Skeletal muscle satellite cell (primary cell): ENCODE measurements around the gene LMBR1.
"Not testable (repeated sequence)": the region's sequence is repeated elsewhere in the genome, so short reads cannot be mapped to it uniquely, and the experiment has no call there.

Experiments used
- H3K27me3 ChIP-seq: 2 replicates; pipeline ENCODE4 v1.7.0; 2013; ENCODE audit warnings: low read length; ENCODE audit not compliant: control insufficient read depth, insufficient read depth
- H3K36me3 ChIP-seq: 2 replicates; pipeline ENCODE4 v1.7.0; 2013; ENCODE audit warnings: mild to moderate bottlenecking, control low read depth, low read length; ENCODE audit not compliant: insufficient read depth
- H3K4me1 ChIP-seq: 2 replicates; pipeline ENCODE4 v1.7.0; 2013; ENCODE audit warnings: low read length; ENCODE audit not compliant: control insufficient read depth, insufficient read depth
- H3K4me2 ChIP-seq: 2 replicates; pipeline ENCODE4 v1.7.0; 2013; ENCODE audit warnings: mild to moderate bottlenecking, low read length
- H3K4me3 ChIP-seq: 2 replicates; pipeline ENCODE4 v1.7.0; 2013; ENCODE audit warnings: low read length
- H3K9ac ChIP-seq: 2 replicates; pipeline ENCODE4 v1.7.0; 2013; ENCODE audit warnings: mild to moderate bottlenecking, low read depth, low read length, moderate library complexity
- H3K9me3 ChIP-seq: replicated peaks from 2 replicates; pipeline ENCODE4 v1.7.0; 2013; ENCODE audit warnings: mild to moderate bottlenecking, control low read depth, low read length

The LMBR1 gene

DNA sequence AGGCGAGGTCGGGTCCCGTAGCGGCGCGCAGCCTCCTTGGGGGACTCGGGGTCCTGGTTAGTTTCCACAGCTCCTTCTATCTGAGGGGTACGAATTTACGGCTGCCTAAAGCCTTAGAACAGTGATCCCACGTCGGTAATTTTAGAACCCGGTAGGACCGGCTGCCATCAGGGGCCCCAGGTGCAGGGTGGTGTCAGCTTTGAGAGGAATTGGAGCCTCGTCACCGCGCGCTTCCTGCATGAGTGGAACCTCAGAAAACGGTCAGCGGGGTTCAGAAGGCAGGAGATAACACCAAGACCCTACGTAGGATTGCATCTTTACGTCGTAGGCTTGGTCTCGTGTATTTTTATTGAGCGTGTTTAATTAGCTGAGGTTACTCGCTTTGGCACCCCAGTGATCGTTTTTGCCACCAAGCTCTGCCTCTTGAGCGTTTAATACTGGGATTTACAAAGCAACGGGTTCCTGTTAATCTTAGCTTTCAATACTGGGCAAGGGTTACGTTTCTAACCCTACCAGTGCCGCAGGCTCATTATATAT, 252.0 kb downstream of the LMBR1 start:
- Histone ChIP-seq H3K9me3 (no peaks in the 10 kb centered on the region), H3K4me1 (peaks cover 22% of the 10 kb centered on the region), H3K9ac (peak overlapping the region; percentile 96), H3K4me3 (peak overlapping the region; percentile 97), H3K27me3 (no peaks in the 10 kb centered on the region), H3K36me3 (no peaks in the 10 kb centered on the region), H3K4me2 (peak overlapping the region; percentile 84)

DNA sequence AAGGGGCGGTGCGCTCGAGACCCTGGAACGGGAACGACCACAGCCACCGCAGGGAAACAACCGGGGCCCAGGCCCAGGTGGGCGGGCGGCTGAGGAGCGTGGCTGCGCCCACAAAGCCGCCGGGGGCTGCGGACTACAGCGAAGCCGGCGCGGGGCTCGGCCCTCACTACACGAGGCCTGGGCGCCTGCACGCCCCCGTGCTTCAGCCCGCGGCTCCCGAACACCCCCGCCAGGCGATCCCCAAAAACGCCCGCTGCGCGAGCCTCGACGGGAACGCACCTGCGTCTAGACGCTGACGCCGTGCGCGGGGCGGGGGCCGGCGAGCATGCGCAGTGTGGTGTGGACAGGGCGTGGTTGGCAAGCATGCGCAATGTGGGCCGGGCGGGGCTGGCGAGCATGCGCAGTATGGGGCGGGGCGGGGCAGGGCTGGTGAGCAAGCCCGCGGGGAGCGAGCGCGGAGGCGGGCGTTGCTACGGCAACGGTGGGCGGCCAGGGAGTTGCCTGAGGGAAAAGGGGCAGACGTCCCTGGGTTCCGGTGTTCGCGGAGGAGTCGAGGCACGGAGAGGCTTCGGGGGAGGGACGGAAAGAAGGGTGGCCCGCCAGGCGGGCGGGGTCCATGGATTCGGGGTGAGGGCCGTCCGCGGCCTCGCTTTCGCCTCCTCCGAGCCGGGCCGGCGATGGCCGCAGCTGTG, 252.6 kb downstream of the LMBR1 start, which contains the start of gene RNF32:
Gene RNF32 (plus strand): TSS at position 518 of the 692 bp plus-strand sequence. CDS start 3,104 bp downstream, outside the sequence.
- peaks cover 22% of the 10 kb centered on the region for H3K4me1 ChIP-seq
- H3K4me3 ChIP-seq = peak within 1 kb of the TSS; percentile 97
- H3K4me2 ChIP-seq = peak within 1 kb of the TSS; percentile 84
- H3K36me3 ChIP-seq = no peaks in the 10 kb centered on the region
- H3K27me3 ChIP-seq = no peaks in the 10 kb centered on the region
- H3K9me3 ChIP-seq = no peaks in the 10 kb centered on the region
- peak within 1 kb of the TSS; percentile 96 for H3K9ac ChIP-seq

DNA sequence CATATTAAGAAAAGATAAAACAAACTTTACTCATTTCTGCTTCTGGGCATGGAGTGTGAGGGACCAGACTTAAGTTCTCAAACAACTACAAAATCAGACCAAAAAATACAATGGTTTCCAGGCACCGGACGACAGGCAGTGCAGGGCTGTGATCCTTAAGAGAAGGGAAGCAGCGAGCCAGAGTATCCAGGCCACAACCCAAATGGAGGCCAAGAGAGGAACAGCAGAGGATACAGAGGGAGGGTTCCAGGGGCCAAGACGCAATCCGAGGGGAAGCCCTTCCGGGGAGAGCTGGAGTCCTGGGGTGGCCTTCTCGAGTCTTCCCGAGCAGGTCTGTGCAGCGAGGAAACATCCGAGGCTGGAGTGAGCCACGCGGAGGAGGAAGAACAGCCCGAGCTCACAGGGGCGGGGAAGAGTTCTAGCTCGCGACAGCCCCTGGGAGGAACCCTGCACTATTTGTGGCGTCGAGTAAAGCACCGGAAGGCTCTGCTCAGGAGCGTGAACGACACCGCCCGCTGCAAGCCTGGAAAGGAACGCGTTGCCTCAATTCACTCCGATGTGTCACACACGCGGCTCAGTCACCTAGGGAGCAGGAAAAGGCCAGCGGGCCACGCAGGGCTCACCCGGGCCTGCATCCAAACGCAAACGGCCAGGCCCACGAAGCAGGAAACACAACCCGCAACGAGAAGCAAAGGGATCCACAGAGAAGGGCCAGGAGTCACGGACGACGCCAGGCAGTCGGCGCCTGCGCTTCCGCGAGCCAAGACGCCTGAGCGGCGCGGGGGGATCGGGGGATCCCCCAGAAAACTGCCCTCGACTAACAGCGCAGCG, 253.3 kb downstream of the LMBR1 start:
- H3K4me3 ChIP-seq = peak overlapping the region; percentile 97
- peak overlapping the region; percentile 96 for H3K9ac ChIP-seq
- H3K36me3 ChIP-seq = no peaks in the 10 kb centered on the region
- peaks cover 22% of the 10 kb centered on the region for H3K4me1 ChIP-seq
- no peaks in the 10 kb centered on the region for H3K27me3 ChIP-seq
- no peaks in the 10 kb centered on the region for H3K9me3 ChIP-seq
- peak overlapping the region; percentile 84 for H3K4me2 ChIP-seq

DNA sequence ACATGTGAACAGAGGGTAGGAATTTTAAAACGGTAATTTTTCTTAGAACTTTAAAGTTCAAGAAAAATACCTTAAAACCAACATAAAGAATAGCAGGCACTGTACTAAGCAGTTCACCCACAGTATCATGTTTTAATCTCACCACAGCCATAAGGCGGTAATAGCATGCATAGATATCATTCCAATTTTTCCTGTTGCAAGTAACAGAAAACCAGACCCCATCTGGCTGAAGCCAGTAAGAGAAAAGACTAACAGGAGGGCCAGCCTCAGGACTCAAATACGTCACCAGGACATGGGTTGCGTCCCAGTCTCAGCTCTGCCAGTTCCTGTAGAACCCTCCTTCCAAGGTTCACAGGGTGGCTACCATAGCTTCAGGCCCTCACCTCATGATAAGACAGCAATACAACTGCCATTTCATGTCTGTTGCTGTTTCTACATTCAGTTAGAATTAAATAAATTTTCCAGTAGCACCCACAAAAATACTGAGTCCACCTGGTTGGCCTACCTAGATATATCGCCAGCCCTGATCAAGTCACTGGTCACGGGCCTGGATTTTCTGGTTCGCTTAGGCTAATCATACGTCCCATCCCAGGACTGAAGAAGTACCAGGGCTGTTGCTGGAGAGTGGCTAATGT, 254.4 kb downstream of the LMBR1 start:
- H3K4me3 ChIP-seq = peak overlapping the region; percentile 34
- H3K4me2 ChIP-seq = peak overlapping the region; percentile 84
- no peaks in the 10 kb centered on the region for H3K36me3 ChIP-seq
- peaks cover 22% of the 10 kb centered on the region for H3K4me1 ChIP-seq
- H3K9ac ChIP-seq = no peak overlapping the region
- no peaks in the 10 kb centered on the region for H3K27me3 ChIP-seq
- H3K9me3 ChIP-seq = no peaks in the 10 kb centered on the region

DNA sequence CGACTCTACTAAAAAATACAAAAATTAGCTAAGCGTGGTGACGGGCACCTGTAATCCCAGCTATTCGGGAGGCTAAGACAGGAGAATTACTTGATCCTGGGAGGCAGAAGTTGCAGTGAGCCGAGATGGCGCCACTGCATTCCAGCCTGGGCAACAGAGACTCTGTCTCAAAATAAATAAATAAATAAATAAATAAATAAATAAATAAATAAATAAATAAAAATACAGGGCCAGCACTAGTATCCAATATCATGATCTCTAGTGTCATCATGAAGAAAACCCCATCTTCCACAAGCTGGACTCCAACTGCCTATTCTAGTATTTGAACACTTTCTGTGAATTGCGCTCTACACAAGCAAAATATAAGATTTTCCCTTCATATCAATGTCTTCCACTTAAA, 255.9 kb downstream of the LMBR1 start:
- H3K4me3 ChIP-seq, H3K9me3 ChIP-seq, H3K4me2 ChIP-seq, H3K36me3 ChIP-seq, H3K27me3 ChIP-seq, H3K9ac ChIP-seq: not testable (repeated sequence)
- peaks cover 22% of the 10 kb centered on the region for H3K4me1 ChIP-seq

DNA sequence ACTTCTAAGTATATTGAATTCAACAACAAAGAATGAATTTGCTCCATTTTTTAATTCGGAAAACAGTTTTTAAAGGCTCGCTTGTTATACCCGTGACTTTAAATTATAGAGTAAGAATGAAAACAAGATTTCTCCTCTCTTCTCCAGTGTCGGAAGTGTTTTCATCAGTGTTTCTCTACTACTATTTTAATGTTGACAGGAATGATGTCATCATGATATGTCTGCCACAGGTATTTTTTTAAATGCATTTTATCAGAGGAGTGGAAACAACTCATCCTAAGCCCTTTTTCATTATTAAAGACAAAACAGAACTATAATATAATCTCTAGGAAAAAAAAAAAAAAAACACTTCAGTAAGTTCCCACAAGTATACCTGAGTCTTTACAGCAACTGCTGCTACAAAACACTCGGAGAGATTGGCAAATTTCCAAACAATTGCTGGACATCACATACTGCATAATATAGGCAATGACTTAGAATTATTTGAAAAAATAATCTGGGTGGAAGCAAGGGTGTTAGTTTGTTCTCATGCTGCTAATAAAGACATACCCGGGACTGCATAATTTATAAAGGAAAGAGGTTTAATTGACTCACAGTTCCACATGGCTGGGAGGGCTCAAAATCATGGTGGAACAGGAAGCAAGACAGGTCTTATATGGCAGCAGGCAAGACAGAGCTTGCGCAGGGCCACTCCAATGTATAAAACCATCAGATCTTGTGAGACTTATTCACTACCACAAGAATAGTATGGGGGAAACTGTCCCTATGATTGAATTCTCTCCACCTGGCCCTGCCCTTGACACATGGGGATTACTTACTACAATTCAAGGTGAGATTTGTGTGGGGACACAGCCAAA, 257.2 kb downstream of the LMBR1 start:
- H3K4me3 ChIP-seq = no peak overlapping the region
- H3K4me2 ChIP-seq = no peak overlapping the region
- H3K36me3 ChIP-seq = no peaks in the 10 kb centered on the region
- no peaks in the 10 kb centered on the region for H3K9me3 ChIP-seq
- no peak overlapping the region for H3K9ac ChIP-seq
- H3K4me1 ChIP-seq = peaks cover 17% of the 10 kb centered on the region
- no peaks in the 10 kb centered on the region for H3K27me3 ChIP-seq

DNA sequence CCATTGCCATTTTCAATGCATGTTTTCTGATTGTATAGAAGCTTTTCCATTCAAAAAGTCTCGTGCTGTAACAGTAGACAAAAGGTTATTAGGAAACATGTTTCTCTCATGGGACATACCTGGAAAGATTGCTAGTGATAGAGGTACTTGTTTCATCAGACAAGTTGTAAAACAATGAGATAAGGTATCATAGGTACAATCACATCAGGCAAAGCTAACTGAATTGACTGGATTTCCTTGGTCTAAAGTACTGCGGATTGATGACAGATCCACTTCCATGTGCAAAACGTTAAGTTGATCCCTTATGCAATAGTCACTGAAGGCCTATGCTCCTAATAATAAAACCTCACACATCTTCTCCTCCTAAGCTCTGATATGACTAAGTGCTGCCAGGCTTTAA, 258.9 kb downstream of the LMBR1 start:
- Histone ChIP-seq H3K4me2 (no peak overlapping the region), H3K4me1 (peaks cover 8% of the 10 kb centered on the region), H3K4me3 (no peak overlapping the region), H3K36me3 (no peaks in the 10 kb centered on the region), H3K9ac (no peak overlapping the region), H3K27me3 (no peaks in the 10 kb centered on the region), H3K9me3 (no peaks in the 10 kb centered on the region)

DNA sequence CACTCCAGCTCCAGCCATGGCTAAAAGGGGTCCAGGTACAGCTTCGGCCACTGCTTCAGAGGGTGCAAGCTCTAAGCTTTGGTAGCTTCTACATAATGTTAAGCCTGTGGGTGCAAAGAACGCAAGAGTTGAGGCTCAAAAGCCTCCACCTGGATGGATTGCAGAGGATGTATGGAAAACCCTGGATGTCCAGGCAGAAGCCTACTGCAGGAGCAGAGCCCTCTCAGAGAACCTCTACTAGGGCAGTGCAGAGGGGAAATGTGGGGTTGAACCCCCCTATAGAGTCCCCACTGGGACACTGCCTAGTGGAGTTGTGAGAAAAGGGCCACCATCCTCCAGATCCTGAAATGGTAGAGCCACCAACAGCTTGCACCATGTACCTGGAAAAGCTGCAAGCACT, 263.1 kb downstream of the LMBR1 start:
- Histone ChIP-seq H3K4me2 (no peak overlapping the region), H3K4me1 (no peaks in the 10 kb centered on the region), H3K36me3 (no peaks in the 10 kb centered on the region), H3K27me3 (no peaks in the 10 kb centered on the region), H3K9ac (no peak overlapping the region), H3K4me3 (no peak overlapping the region), H3K9me3 (no peaks in the 10 kb centered on the region)

DNA sequence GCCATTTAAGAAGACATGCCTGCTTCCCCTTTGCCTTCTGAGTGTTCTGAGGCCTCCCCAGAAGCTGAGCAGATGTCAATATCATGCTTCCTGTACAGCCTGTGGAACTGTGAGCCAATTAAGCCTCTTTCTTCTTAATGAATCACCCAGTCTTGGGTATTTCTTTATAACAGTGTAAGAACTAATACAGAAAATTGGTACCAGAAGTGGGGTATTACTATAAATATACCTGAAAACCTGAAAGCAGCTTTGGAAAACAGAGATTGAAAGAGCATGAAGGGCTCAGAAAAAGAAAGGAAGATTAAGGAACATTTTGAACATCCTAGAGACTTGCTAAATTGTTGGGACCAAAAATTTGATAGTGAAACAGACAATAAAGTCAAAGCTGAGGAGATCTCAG, 264.4 kb downstream of the LMBR1 start:
- Histone ChIP-seq H3K4me2 (no peak overlapping the region), H3K36me3 (no peaks in the 10 kb centered on the region), H3K9me3 (no peaks in the 10 kb centered on the region), H3K9ac (no peak overlapping the region), H3K27me3 (no peaks in the 10 kb centered on the region), H3K4me3 (no peak overlapping the region), H3K4me1 (no peaks in the 10 kb centered on the region)
